ENCODE measurements around the gene ANKS6. TPM values are rescaled to one million over a fixed set of nuclear protein-coding genes. Genes with fewer than 3 reads are reported as not detected.

The ANKS6 gene
- total and polyA plus RNA-seq, 9 of the 15 experiments (the other 6 are each of a cell fraction or from before 2014, with no cell fraction given), result 9.9 to 74.5 (median 36.9) TPM

- TF ChIP-seq ZNF354B (CRISPR knock-in tag; IDR thresholded peaks at IDR 0.05) (no peak), TOE1 (IDR thresholded peaks at IDR 0.05; ENCODE audit: borderline replicate concordance) (no peak), TOE1 (CRISPR knock-in tag; IDR thresholded peaks at IDR 0.05; ENCODE audit: borderline replicate concordance, low read depth) (no peak)
These were observed 48.9 kb downstream of the ANKS6 start (continued) for GRCh38 chr9:98747476-98747875.

- no TSS peak for BruUV-seq (replicated peaks)
- no peaks in the 10 kb centered on the region for H3K4me1 ChIP-seq (replicated peaks in 1 of 2; ENCODE audit: control insufficient read depth in 2 of 2, insufficient read depth in 2 of 2, low read length in 2 of 2)
- H3K36me3 ChIP-seq (ENCODE audit: control insufficient read depth, insufficient read depth, low read length), result peaks cover 85% of the 10 kb centered on the region; the same call in 2 of the 3 replicates
- no peak overlapping the region for H3K9ac ChIP-seq (ENCODE audit: insufficient read depth in 1 of 2, low read depth in 2 of 2, low read length in 2 of 2)
- WGBS (ENCODE audit: insufficient coverage, low coverage, missing lambda C conversion rate), result 77% methylated on average over 7 of the region's 7 CpGs
- no peak for DNase-seq (ENCODE audit: extremely low read depth in 1 of 4, low spot score in 3 of 4)
- in situ Hi-C loops (cut with MboI), result no loop called here
- intact Hi-C loops (cut with micrococcal nuclease), result no loop called here
- no peak overlapping the region for H3K4me2 ChIP-seq (ENCODE audit: insufficient read depth, low read length)
- H3K79me2 ChIP-seq (ENCODE audit: control insufficient read depth, insufficient read depth, low read length), result no peaks in the 10 kb centered on the region
- H2AFZ ChIP-seq (ENCODE audit: low read depth, low read length), result no peak overlapping the region
- TF ChIP-seq CHD1 (IDR thresholded peaks at IDR 0.05; ENCODE audit: low read length) (no peak), ZNF3 (CRISPR knock-in tag; IDR thresholded peaks at IDR 0.05) (no peak), SLC30A9 (CRISPR knock-in tag; IDR thresholded peaks at IDR 0.05) (no peak), ZNF384 (IDR thresholded peaks at IDR 0.05; ENCODE audit: low read depth, low read length) (no peak), ZSCAN29 (IDR thresholded peaks at IDR 0.05) (no peak), BRD4 (IDR thresholded peaks at IDR 0.05) (no peak), PHF20 (IDR thresholded peaks at IDR 0.05; ENCODE audit: partially characterized antibody) (no peak), ZNF143 (CRISPR knock-in tag; IDR thresholded peaks at IDR 0.05) (no peak), ZNF785 (CRISPR knock-in tag; IDR thresholded peaks at IDR 0.05) (no peak), TAF1 (IDR thresholded peaks at IDR 0.05; ENCODE audit: control insufficient read depth, extremely low read depth, insufficient read depth, low read length, severe bottlenecking) (no peak), EHMT2 (IDR thresholded peaks at IDR 0.05) (no peak), CCNT2 (IDR thresholded peaks at IDR 0.05; ENCODE audit: borderline replicate concordance, extremely low read depth, insufficient read length, low read depth, low read length) (no peak), PHF8 (IDR thresholded peaks at IDR 0.05; ENCODE audit: borderline replicate concordance, low read length) (no peak), TEAD1 (CRISPR knock-in tag; IDR thresholded peaks at IDR 0.05) (no peak), PTTG1 (tag; IDR thresholded peaks at IDR 0.05; ENCODE audit: low read depth) (no peak)
- H4K20me1 ChIP-seq (replicated peaks; ENCODE audit: control insufficient read depth, insufficient read depth, low read length), result no peaks in the 10 kb centered on the region; the same call in 1 of the 2 replicates
- no peak overlapping the region for H3K4me3 ChIP-seq
- POLR2A ChIA-PET, result interaction anchor here (1.5 kb wide), 1 partner anchor 16 kb away, joined by 3 read pairs; no protein-coding TSS in a partner anchor
- CTCF ChIA-PET (ENCODE audit: low intra/inter-chr PET ratio), result no interaction called here
- H3K9me1 ChIP-seq (ENCODE audit: control insufficient read depth, insufficient read depth, low read length), result no peaks in the 10 kb centered on the region
- no peak overlapping the region for H3K27ac ChIP-seq (ENCODE audit: extremely low read depth, low read depth, low read length)
- no peaks in the 10 kb centered on the region for H3K27me3 ChIP-seq (ENCODE audit: control insufficient read depth in 2 of 2, insufficient read depth in 2 of 2, low read length in 2 of 2)
- no peaks in the 10 kb centered on the region for H3K9me3 ChIP-seq (replicated peaks; ENCODE audit: control insufficient read depth, insufficient read depth, low read depth, low read length)
- ATAC-seq, result no peak
- FAIRE-seq, result no peak
These were observed 50.9 kb downstream of the ANKS6 start for GRCh38 chr9:98745470-98745869.

Measured in K562 (cell line).